GM19397 (cell line): Measurements from ENCODE around the gene AKAP13.
A peak's percentile ranks its signal among the peaks of the same experiment; 100 is the strongest.

Experiments
- ATAC-seq: cut with Tn5 transposase; IDR thresholded peaks from one replicate; pipeline ENCODE4 v1.9.1; 2021; ENCODE audit warnings: mild to moderate bottlenecking, moderate library complexity; ENCODE audit not compliant: unreplicated experiment

AKAP13 gene

DNA sequence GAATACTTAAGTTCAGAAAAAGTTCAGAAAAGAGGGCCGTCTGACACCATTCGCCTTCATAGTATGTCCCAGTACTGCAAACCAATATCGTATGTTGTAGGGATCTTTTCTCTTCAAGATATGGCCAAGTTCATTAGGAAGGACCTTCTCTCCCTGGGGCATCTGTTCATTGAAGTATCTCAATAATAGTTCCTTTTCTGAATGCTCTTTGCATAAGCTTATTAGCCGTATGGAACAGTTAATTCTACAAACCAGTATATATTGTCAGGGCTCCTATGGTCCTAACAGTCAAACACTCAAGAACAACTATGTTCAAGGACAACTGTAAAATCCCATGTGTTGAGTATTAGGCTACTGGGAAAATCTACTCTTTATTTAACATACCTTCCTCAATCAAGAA, 211.2 kb downstream of the AKAP13 start:
- no peak for ATAC-seq

DNA sequence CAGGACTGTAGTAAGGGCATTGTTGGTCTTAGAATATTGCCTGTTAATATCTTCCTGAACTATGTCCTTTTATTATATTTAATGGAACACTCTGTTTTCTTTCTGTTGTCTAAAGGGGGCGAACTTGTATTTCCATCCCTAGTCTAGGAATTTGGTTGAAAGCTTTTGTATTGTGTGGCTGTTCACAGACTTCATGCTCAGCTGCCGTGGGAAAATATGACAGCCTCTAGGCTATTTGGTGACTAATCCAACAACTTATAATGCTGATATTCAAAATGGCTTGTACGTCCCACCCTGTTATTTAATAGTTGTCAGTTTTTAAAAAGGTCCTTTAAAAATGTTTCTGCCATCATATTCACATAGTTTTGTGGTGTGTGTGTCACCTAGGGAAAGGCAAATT, 211.7 kb downstream of the AKAP13 start:
- no peak for ATAC-seq

DNA sequence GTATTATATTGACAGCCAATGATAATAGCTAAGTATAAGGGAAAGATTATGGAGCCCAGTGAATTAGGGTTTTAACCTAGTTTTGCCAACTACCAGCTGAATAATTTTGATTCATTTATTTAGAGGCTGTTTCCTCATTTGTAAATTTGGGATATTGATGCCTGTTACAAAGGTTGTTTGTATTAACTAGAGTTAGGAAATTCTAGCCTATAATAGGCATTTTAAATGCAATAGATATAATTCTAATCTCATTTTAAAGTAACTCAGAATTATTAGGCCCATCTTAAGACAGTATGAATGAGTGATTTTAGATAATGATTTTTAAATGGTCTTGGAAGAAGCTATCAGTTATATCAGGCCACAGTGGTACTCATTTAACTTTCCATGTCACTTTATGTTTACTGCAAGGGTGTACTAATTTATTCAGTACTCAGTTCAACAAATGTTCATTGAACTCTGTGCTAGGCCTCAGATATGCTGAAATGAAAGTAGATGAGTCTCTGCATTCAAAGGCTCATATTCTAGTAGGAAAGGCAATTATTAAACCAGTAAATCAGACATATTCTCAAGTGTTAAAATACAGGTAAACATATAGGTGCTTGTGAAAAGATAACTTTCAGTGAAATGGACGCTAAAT, 213.5 kb downstream of the AKAP13 start:
- no peak for ATAC-seq

DNA sequence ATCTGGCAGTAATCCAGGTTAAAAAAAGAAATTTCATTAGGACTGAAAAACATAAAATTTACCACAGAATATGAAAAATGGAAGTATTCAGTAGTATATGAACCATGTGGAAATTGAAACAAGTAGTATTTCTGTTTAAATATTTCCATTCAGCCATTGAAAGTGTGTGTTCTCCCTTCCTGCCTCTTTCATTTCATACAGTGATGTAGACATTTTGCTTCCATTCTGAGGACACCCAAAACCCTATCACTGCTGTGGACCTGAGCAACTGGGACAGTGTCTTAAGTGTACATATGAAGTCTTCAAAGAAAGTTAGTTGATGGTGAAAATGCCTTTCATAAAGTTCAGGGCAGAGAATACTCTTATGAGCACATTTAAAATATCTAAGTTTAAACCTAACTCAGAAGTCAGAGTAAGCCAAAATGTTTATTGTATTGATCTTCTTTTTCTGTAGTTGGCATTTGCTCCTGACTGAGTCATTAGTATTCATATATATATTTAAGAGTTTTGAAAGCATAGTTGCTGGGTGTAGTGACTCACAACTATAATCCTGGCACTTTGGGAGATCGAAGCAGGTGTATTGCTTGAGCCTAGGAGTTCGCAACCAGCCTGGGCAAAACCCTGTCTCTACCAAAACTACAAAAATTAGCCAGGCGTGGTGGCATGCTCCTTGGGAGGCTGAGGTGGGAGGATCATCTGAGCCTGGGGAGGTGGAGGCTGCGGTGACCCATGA, 215.6 kb downstream of the AKAP13 start:
- ATAC-seq = no peak

DNA sequence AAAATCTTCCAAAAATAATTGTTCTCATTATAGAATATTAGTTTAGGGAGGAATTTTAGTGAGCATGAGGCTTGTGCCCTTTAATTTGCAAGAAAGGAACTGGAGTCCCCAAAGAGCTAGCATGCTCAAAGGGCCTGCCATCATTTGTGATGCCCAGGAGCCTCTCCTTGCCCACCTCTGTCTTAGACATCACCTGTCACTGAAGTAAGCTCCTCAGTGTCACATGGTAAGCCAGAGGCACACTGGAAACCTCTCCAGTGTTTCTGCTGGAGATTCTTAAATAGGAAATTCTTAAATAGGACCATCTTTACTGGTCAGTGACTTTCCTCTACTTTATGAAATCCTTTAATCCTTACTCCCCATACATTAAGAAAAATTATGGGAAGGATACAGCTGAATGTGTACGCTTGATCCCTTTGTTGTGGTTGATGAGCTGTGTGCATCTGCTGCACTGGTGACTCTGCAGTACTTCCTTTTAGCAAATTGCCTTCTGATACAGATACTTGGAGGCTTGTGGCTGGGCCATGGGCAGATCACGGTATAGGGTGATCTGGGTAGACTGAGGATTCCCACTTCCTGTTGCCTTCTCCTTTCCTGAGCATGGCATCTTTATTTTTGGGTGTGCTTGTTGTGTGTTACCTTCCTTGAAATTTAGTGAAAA, 216.9 kb downstream of the AKAP13 start:
- no peak for ATAC-seq

DNA sequence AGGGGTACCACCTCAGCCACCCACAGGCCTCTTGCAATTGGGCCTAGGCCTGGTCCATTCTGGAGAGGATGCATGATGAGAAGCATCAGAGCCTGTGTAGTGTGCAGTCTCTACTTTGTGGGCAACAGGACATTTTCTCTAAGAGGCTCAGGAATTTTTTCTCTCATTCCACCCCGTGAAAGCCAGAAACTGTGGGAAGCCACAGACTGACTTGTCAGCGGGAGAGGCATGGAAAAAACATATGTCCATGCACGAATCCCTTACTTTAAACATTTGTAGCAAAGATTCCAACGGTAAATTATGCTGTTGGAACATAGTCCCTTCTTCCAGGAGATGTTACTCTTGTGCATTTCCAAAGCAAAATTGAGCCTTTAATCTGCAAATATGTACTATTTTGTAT, 217.8 kb downstream of the AKAP13 start:
- ATAC-seq = no peak

DNA sequence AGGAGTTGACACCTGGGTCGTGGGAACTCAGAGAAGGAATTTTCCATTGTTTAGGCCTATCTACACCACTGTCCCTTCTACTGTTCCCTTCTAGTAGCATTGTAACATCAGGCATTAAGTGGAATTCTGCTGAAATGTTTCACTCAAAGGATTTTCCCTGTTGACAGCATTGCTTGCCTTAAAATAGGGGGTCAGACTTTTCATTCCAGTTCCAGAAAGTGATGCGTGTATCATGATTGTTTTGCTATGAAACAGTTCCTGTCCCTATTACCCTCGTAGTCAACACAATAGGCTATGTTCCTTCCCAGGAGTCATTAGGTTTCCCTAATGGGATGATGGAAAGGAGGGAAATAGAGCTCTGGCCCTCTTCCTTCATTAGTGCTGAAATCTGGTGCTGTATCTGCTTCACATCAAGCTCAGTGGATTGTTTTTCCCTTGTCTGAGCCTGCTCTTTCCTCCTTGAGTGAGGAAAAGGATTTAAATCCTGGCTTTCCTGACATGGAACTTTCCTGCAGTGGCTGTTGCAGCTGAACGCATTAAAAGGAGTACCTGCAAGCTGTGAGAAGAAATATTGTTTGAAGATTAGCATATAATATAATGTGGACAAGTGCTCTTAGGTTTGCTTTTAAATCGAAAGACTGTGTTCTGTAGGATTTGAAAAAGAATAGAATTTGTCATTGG, 218.5 kb downstream of the AKAP13 start:
- ATAC-seq = no peak

DNA sequence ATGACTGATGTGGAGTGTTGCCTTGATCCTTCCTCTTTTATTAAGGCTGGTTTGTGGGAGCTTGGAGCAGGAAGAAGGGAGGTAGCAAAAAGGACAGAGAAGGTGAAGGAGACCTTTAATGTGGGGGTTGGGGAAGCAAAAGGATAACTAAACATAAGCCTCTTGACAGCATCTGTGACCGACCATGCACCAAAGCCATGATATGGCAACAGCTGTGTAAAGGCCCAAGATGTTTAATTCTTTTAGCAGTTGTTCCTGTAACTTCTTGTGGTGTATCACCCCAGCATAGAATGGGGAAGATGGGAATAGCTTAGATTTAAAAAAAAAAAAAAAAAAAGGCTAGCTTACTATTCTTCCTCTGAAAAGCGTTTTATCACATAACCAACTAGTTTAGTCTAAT, 219.6 kb downstream of the AKAP13 start:
- no peak for ATAC-seq

DNA sequence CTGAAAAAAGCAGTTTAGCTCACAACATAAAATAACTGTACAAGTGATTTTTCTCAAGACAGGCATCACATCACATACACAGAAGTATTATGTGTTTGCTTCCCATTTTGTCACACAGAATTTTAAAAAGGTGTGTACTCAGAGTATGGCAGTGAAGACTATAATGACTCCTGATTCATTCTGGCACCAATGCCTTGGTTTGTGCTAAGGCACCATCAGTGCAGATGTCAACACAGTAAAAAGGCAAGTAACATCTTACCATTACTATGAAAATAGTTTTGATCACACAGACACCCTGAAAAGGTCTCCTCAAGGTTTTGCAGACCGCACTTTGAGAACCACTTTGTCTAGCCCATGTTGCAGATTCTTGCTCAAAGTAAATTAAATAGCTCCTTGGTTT, 222.8 kb downstream of the AKAP13 start:
- no peak for ATAC-seq

DNA sequence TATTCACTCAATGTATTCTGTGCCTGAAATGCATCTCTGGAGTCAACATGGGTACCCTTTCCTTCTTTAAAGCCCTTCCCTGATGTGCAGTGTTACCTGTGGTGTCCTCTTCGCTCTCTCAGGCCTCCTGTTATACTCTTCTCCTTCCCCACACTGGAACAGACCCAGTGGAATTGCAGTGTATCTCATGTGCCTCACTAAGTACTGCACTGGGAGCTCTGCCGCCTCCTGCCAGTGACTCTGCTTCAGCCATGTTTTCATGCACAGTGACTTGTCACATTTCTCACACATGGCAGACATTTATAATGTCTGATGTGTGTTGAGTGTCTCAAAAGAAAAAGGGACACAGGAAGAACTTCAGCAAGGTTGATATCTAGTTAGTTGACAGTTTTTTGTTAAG, 223.3 kb downstream of the AKAP13 start:
- ATAC-seq = no peak

DNA sequence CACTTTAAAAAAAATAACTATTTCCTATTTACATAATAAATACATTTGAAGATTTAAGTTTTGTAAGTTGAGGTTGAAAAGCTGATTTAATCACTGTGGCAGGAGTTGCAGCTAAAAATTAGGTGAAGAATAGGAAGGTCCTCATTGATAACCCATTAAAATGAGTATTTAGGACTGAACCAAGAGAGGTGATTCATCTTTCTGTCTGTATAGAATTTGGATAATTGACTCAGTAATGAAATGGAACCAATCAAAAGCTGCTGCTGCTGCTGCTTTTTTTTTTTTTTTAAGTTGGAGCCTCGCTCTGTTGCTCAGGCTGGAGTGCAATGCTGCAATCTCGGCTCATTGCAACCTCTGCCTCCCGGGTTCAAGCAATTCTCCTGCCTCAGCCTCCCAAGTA, 223.8 kb downstream of the AKAP13 start:
- ATAC-seq = no peak

DNA sequence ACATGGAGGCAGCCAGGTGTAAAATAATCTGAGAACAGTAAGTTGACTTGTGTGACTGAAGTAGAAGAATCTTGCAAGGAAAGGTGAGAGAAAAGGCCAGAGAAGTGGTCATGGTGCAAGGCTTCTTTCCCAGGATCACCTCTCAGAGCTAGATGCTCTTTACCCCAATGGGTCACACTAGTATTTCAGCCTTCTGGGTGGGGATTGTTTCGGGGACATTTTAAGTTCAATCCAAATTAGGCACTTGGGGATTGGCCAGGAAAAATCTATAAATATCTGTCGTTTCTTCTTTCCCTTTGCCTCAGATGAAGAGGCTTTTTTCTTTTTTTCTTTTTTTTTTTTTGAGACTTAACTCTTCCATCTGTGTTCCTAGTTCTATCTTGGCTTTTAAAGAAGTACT, 226.3 kb downstream of the AKAP13 start:
- no peak for ATAC-seq

DNA sequence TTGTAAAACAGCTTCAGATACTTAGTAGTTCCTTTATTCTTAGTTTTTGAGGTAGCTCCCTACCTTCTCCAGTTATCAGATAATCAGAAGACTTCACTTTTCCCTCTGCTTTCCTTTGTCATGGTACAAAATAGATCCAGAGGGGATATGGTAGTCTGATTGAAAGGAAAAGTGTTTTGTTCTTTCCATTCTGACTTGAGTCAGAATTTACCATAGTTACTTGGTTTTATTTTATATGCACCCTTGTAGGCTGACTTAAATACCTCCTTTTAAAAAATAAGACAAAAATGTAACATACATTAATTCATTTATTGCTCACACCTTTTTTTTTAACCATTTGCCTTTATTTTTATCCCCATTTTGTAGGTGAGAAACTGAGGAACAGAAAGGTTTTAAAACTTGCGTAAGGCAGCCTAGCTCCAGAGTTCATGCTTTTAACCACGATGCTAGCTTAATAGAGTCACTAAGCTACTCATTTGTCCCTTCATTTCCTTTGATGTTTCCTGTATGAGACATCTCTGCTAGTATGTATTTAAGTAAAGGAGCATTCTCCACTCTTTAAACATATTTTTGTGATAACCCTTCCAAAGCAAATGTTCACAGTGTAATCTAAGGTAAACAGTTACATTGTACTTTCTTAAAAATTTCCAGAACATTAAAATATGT, 226.9 kb downstream of the AKAP13 start:
- no peak for ATAC-seq

DNA sequence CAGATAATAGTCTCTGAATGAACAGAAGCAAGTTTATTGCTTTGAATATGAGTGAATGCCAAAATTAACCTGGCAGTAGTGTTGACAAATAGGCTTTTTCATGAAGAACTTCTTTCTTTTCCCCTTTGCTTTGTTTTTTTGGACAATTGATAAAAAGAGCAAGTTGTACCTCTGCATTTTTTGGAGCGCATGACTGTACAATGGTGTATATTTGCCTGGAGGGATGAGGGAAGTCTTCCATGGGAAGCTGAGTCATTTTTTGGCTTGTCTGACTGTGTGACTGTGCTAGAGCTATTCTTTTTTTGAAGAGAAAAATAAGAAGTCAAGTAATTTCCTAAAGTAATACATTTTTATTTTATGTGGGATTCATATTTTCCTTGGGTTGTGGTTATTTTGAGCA, 227.4 kb downstream of the AKAP13 start:
- no peak for ATAC-seq

DNA sequence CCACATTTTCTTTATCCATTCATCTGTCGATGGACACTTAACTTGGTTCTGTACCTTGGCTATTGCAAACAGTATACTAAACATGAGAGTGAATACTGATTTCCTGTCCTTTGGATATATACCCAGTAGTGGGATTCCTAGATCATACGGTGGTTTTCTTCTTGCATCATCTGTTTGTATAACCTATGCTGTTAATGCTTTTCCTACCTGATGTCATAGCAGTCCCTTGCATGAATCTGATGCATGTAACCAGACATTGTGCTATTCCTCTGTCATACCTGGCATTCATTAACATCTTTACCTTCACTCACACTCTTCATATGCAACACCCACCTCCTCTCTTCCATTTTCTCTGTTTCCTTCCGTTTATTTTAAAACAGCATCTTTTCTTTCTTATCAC, 229.1 kb downstream of the AKAP13 start:
- no peak for ATAC-seq

DNA sequence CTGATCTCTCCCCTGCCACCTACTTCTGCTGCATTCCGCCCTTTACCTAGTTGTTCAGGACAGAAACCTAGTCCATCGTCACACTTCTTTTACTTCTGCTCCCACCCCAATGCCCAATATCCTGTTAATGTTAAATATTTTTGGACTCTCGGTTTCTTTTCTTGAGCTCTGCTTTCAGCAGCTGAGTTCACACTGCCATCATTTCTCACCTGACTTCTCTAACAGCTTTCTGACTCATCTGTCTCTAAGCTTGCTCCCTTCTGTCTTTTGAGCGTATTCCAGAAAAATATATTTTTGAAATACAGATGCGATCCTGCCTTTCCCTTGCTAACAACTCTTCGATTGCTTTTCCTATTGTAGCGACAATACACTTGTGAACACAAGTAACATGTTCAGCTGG, 231.0 kb downstream of the AKAP13 start:
- no peak for ATAC-seq

DNA sequence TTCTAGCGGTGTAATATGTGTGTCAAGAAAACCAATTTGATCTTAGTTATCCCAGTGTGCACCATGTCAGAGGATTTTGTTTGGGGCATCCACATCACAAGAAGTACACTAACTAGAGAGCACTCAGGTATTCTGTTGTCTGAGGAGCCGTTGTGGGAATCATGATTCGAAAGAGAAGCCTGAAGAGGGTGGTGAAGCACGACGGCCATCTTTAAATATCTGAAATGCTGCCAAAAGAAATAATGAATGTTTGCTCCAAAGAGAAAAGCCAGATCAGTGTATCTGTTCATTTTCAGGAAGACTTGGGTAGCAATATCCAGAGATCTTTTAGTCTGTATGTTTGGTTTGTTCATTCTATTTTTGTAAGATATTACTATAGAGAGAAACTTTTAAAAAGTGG, 233.7 kb downstream of the AKAP13 start:
- ATAC-seq = no peak

DNA sequence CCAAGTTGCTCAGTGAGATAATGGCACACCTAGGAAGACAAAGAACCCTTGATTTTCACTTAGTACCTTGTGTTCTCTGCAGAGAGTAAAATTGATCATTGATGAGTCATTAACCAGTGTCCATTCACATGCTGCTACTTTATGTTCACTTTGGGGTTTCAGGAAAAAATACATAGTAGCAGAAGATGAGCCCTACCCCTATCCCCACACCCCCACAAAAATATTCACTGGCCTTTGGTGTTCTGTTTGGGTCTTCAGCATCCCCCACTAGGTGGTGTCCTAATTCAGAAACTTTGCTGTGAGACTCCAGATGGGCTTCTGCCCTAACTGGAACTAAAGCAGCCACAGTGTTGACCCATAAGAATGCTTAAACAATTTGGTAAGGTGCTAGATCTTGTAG, 235.5 kb downstream of the AKAP13 start:
- no peak for ATAC-seq

DNA sequence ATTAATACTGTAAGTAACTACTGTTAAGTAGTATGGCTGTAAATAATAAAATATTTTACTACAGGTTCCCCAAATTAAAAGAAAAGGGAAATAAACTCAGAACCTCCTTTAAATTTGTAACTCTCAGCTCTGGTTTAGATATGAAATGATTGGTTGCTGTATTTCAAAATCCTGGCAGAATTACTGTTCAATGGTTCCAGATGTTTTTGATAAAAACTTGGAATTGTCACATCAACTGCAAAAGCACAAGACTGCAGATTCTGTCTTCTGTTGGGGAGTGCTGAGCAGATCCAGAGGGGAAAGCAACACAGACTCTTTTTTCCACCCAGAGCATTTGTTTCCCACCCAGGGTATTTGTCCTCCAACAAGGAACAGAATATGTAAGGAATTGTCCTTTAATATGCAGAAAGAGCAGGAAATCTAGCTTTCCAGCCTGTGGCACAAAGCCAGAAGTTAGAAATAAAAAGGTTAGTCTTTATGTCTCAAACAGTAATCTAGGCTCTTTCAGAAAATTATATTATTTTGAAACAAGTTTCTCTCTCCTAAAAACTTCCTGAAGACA, 236.2 kb downstream of the AKAP13 start:
- ATAC-seq = no peak

DNA sequence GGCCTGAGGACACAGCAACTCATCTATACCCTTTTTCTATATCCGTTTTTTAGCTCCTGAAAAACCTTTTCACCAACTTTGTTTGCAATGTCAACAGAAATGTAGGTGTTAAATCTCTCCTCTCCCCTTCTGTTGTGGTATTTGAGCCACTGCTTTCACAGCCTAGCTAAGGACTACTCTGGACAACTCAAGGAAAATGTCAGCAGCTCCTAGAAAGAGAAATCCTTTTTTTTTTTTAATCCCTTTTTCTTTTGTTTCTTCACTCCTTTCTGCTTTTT, 237.8 kb downstream of the AKAP13 start:
- no peak for ATAC-seq

DNA sequence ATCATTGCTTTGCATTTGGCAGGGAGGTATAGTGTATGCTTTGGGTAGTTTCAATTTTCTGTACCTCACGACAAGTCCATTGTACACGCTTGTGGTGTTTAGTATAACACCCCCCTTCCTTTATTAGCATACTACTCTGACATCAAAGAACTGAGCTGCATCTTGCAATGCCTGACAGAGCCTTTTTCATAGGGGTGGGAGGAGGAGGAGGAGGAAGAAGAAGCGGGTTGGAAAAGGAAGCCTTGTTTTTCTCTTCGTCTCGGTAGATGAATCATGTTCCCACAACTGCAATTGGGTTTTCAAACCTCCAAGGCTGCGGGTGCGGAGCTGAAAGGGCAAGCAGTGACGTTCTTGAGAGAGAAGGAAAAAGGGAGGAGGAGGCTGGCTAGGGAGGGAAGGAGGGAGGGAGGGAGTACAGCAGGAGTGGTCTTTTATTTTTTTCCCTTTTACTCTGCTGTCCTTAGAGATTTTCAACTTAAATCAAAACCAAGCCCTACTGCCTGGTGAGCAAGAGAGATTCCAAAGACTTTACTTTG, 238.6 kb downstream of the AKAP13 start:
- peak; percentile 52 for ATAC-seq
